Vagina (tissue), 2 donors: ENCODE results near the gene FAM53A.

Source experiments
- POLR2A ChIP-seq, 2 donors: fragments of 450-650 bp; IDR thresholded peaks; one replicate each; pipeline ENCODE4 v1.6.1; 2017; ENCODE audit warnings: antibody characterized with exemption in 2 of 2, mild to moderate bottlenecking in 2 of 2, moderate library complexity in 2 of 2
- POLR2AphosphoS5 ChIP-seq, 2 donors: sonication (generic); formaldehyde crosslinking; IDR thresholded peaks; one replicate each; pipeline ENCODE4 v1.9.0; 2017; ENCODE audit warnings: antibody characterized with exemption in 2 of 2, mild to moderate bottlenecking in 2 of 2, low read depth in 1 of 2; ENCODE audit not compliant: insufficient read depth in 1 of 2

DNA sequence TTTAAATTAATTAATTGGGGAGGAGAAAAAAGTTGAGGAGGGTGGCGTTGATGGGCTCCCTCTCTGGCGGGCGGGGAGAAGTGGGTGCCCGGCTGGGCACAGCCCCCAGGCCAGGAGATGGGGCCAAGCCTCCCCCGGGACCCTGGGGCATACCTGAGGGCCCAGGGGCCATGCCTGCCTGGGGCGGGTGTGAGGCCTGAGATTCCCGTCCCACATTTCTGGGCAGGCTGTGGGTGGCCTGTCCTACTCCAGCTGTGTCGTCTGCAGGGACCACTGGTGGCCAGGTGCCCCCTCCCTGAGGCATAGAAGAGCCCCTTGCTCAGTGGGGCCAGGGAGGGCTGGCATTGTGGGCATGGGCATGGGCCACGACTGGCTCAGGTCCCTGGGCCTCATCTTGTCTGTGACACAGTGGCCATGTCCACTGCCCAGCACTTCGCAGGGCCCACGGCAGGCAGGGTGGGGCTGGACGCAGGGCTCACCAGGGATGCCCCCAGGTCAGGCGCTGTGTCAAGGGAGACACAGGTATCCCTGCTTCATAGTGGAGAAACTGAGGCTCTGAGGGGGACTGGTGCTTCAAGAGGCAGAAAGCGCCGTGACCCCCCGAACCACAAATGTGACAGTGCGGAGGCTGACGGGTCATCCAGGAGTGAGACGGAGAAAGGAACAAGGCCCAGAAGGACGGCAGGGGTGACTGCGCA lies 60.1 kb downstream of the FAM53A start:
- TF ChIP-seq POLR2AphosphoS5 (IDR thresholded peaks at IDR 0.05; ENCODE audit: insufficient read depth in 1 of 2, low read depth in 1 of 2) (no peak), POLR2A (IDR thresholded peaks at IDR 0.05) (no peak)
